SK-N-SH (cell line): Measurements from ENCODE around the gene ACTN4. TPM values are rescaled to one million over a fixed set of nuclear protein-coding genes. Genes with fewer than 3 reads are reported as not detected.

ENCODE experiments used
- CTCF ChIA-PET: fragments of 300-600, 350-600 bp; formaldehyde crosslinking; extraction: SDS; loops from one replicate; lab custom pipeline; 2021; lab: Yijun Ruan, JAX
- POLR2A ChIA-PET: fragments of 350-600 bp; sonication (Branson Sonifier 250); formaldehyde crosslinking; extraction: SDS; loops from one replicate; lab custom pipeline; 2020; ENCODE audit warnings: antibody characterized with exemption, inconsistent platforms; lab: Yijun Ruan, JAX
- DNase-seq: peaks from one replicate; pipeline ENCODE4 v3.0.0; 2012
- H2AFZ ChIP-seq: fragments of 200-600 bp; sonication (generic); 2 replicates; pipeline ENCODE4 v1.8.1; 2016; ENCODE audit warnings: antibody characterized with exemption, mild to moderate bottlenecking, low read depth
- H3F3A ChIP-seq: fragments of 200-600 bp; sonication (generic); replicated peaks from 2 replicates; pipeline ENCODE3; 2016; ENCODE audit warnings: antibody characterized with exemption, mild to moderate bottlenecking; ENCODE audit not compliant: insufficient read depth
- H3K27ac ChIP-seq, 2 experiments: fragments of 200-500 bp in 1 of 2; fragments of 200-600 bp in 1 of 2; sonication (Bioruptor generic) in 1 of 2; sonication (generic), shearing (Covaris generic) in 1 of 2; 2 replicates each; pipeline versions ENCODE4 v1.5.1 to v1.6.1; 2014 to 2016; ENCODE audit warnings: low read depth in 2 of 2, inconsistent platforms in 1 of 2, low read length in 1 of 2, mild to moderate bottlenecking in 1 of 2, mixed read lengths in 1 of 2
- H3K27me3 ChIP-seq: fragments of 200-600 bp; sonication (generic), shearing (Covaris generic); 2 replicates; pipeline ENCODE4 v1.6.1; 2016; ENCODE audit warnings: mixed run types; ENCODE audit not compliant: insufficient read depth
- H3K36me3 ChIP-seq, 2 experiments: fragments of 200-500 bp in 1 of 2; fragments of 200-600 bp in 1 of 2; sonication (Bioruptor generic) in 1 of 2; sonication (generic) in 1 of 2; replicated peaks in 1 of 2; 2 replicates each; pipeline versions ENCODE3 to v1.5.1; 2014 to 2016; ENCODE audit warnings: low read length in 1 of 2, mild to moderate bottlenecking in 1 of 2; ENCODE audit not compliant: insufficient read depth in 2 of 2, control insufficient read depth in 1 of 2
- H3K4me1 ChIP-seq, 2 experiments: fragments of 200-500 bp in 1 of 2; fragments of 200-600 bp in 1 of 2; sonication (Bioruptor generic) in 1 of 2; sonication (generic), shearing (Covaris generic) in 1 of 2; 2 replicates each; pipeline versions ENCODE4 v1.5.1 to v1.6.1; 2014 to 2016; ENCODE audit warnings: low read depth in 1 of 2, low read length in 1 of 2, mixed run types in 1 of 2; ENCODE audit not compliant: insufficient read depth in 2 of 2, control insufficient read depth in 1 of 2
- H3K4me2 ChIP-seq: fragments of 200-600 bp; sonication (generic), shearing (Covaris generic); 2 replicates; pipeline ENCODE4 v1.6.1; 2017; ENCODE audit warnings: mixed run types
- H3K4me3 ChIP-seq, 2 experiments: fragments of 200-500 bp in 1 of 2; fragments of 200-600 bp in 1 of 2; sonication (Bioruptor generic) in 1 of 2; sonication (generic), shearing (Covaris generic) in 1 of 2; 2 replicates each; pipeline versions ENCODE4 v1.5.1 to v1.8.1; 2014 to 2016; ENCODE audit warnings: low read depth in 2 of 2, inconsistent platforms in 1 of 2, low read length in 1 of 2, mild to moderate bottlenecking in 1 of 2, mixed read lengths in 1 of 2, moderate library complexity in 1 of 2
- H3K79me2 ChIP-seq: fragments of 200-600 bp; sonication (generic); 2 replicates; pipeline ENCODE4 v1.8.1; 2017; ENCODE audit warnings: mild to moderate bottlenecking; ENCODE audit not compliant: insufficient read depth
- H3K9ac ChIP-seq: fragments of 200-600 bp; sonication (generic); 2 replicates; pipeline ENCODE4 v1.6.1; 2017; ENCODE audit warnings: mixed run types
- H3K9me2 ChIP-seq: fragments of 200-600 bp; sonication (generic); 2 replicates; pipeline ENCODE4 v1.6.1; 2017; ENCODE audit warnings: mixed run types
- H3K9me3 ChIP-seq: fragments of 200-600 bp; sonication (generic); 2 replicates; pipeline ENCODE4 v1.6.1; 2017; ENCODE audit warnings: mixed run types, mild to moderate bottlenecking, moderate library complexity
- H4K20me1 ChIP-seq: fragments of 200-600 bp; sonication (generic); 2 replicates; pipeline ENCODE4 v1.6.1; 2017; ENCODE audit warnings: mild to moderate bottlenecking, mixed run types; ENCODE audit not compliant: insufficient read depth
- CTCF ChIP-seq: fragments of 200-600 bp; sonication (generic); IDR thresholded peaks from 2 replicates; pipeline ENCODE4 v1.6.1; 2017; ENCODE audit warnings: antibody characterized with exemption, mild to moderate bottlenecking, moderate library complexity
- FOSL2 ChIP-seq: IDR thresholded peaks from 2 replicates; pipeline ENCODE4 v1.4.0; 2012; ENCODE audit warnings: low read depth, mild to moderate bottlenecking, moderate library complexity, borderline replicate concordance
- FOXJ3 ChIP-seq: sonication (generic); formaldehyde crosslinking; IDR thresholded peaks from 2 replicates; pipeline ENCODE4 v1.5.1; 2020; ENCODE audit warnings: mild to moderate bottlenecking, missing genetic modification reagents
- GABPA ChIP-seq: IDR thresholded peaks from 2 replicates; pipeline ENCODE4 v1.4.0; 2012; ENCODE audit warnings: low read depth, mild to moderate bottlenecking
- GATA2 ChIP-seq: sonication (generic); formaldehyde crosslinking; IDR thresholded peaks from 2 replicates; pipeline ENCODE4 v1.5.0; 2020; ENCODE audit warnings: mild to moderate bottlenecking, missing genetic modification reagents
- JUND ChIP-seq: IDR thresholded peaks from 2 replicates; pipeline ENCODE4 v1.4.0; 2012
- MAX ChIP-seq: IDR thresholded peaks from 2 replicates; pipeline ENCODE4 v1.4.0; 2012; ENCODE audit warnings: low read depth
- MEF2A ChIP-seq: IDR thresholded peaks from 2 replicates; pipeline ENCODE4 v1.4.0; 2012; ENCODE audit warnings: low read depth, borderline replicate concordance
- MXI1 ChIP-seq: IDR thresholded peaks from 2 replicates; pipeline ENCODE4 v1.6.1; 2012; ENCODE audit warnings: mild to moderate bottlenecking, low read depth, low read length, improper control_type of control experiment
- NRF1 ChIP-seq: IDR thresholded peaks from 2 replicates; pipeline ENCODE4 v1.6.1; 2012; ENCODE audit warnings: low read depth, mild to moderate bottlenecking, low read length
- PBX3 ChIP-seq: IDR thresholded peaks from 2 replicates; pipeline ENCODE4; 2012
- POLR2AphosphoS5 ChIP-seq: IDR thresholded peaks from 2 replicates; pipeline ENCODE4 v1.6.1; 2012; ENCODE audit warnings: low read depth, low read length
- RAD21 ChIP-seq: IDR thresholded peaks from 2 replicates; pipeline ENCODE4 v1.6.1; 2012; ENCODE audit warnings: mild to moderate bottlenecking, low read length
- REST ChIP-seq: IDR thresholded peaks from 2 replicates; pipeline ENCODE4 v1.6.1; 2012; ENCODE audit warnings: mild to moderate bottlenecking, low read depth, low read length, moderate library complexity
- RFX5 ChIP-seq: IDR thresholded peaks from 2 replicates; pipeline ENCODE4 v1.6.1; 2012; ENCODE audit warnings: mild to moderate bottlenecking, improper control_type of control experiment, low read length
- RXRA ChIP-seq: IDR thresholded peaks from 2 replicates; pipeline ENCODE4 v1.4.0; 2012; ENCODE audit warnings: low read depth, mild to moderate bottlenecking, borderline replicate concordance
- SIN3A ChIP-seq: IDR thresholded peaks from 2 replicates; pipeline ENCODE4 v1.6.1; 2012; ENCODE audit warnings: low read depth, mild to moderate bottlenecking, low read length, moderate library complexity, borderline replicate concordance
- TAF1 ChIP-seq: IDR thresholded peaks from 2 replicates; pipeline ENCODE4 v1.6.1; 2012; ENCODE audit warnings: low read depth, mild to moderate bottlenecking, low read length, moderate library complexity, borderline replicate concordance
- TCF12 ChIP-seq: IDR thresholded peaks from 2 replicates; pipeline ENCODE4 v1.4.0; 2012
- USF1 ChIP-seq: IDR thresholded peaks from 2 replicates; pipeline ENCODE4 v1.4.0; 2012; ENCODE audit warnings: low read depth, borderline replicate concordance
- USF2 ChIP-seq: fragments of 150-350 bp; IDR thresholded peaks from 2 replicates; pipeline ENCODE4 v1.6.1; 2017; ENCODE audit warnings: antibody characterized with exemption, low read length, low read depth, borderline replicate concordance
- ZBTB33 ChIP-seq: IDR thresholded peaks from 2 replicates; pipeline ENCODE4 v1.4.0; 2012; ENCODE audit warnings: low read depth, borderline replicate concordance
- WGBS: methylation state at CpG from one replicate; pipeline ENCODE4 v1.1.6; 2017; ENCODE audit warnings: low lambda C conversion rate; 5-methylcytosine and 5-hydroxymethylcytosine counted together
- polyA plus RNA-seq, 3 experiments: library from polyadenylated mRNA; depleted of rRNA; stranded (reverse); fragments of >200 nt; gene quantifications; 2 replicates each; pipeline ENCODE4 v1.2.3, GENCODE V29; 2012

The ACTN4 gene
- polyA plus RNA-seq, 1 of the 3 experiments (the other 2 are of a cell fraction): 598 TPM

- TF ChIP-seq USF2 (no peak), REST (no peak), PBX3 (no peak)
These were observed 61.1 kb downstream of the ACTN4 start (continued) for GRCh38 chr19:38708413-38709024.

- no peak for DNase-seq
- peaks cover 0 to 6% of the 10 kb centered on the region in 2 experiments; a peak in 2 of 4 replicates for H3K4me1 ChIP-seq
- H4K20me1 ChIP-seq: peaks cover 16% of the 10 kb centered on the region; the same call in 1 of the 2 replicates
- no peaks in the 10 kb centered on the region for H3K9me2 ChIP-seq
- ChIA-PET CTCF (interaction anchor here (1.3 to 1.6 kb wide), 2 partner anchors 10 to 75 kb away, joined by 3 to 4 read pairs; no protein-coding TSS in a partner anchor), POLR2A (no interaction called here)
- no peak overlapping the region for H3K4me2 ChIP-seq
- no peak overlapping the region; a peak in 2 of 4 replicates for H3K27ac ChIP-seq
- 96% methylated on average over 10 of the region's 10 CpGs for WGBS
- no peak overlapping the region for H3K4me3 ChIP-seq
- H3K36me3 ChIP-seq: peaks cover 51 to 94% of the 10 kb centered on the region in 2 experiments
- no peak overlapping the region for H3K9ac ChIP-seq
- peaks cover 6% of the 10 kb centered on the region for H3F3A ChIP-seq
- peaks cover 87% of the 10 kb centered on the region for H3K79me2 ChIP-seq
- no peaks in the 10 kb centered on the region for H3K9me3 ChIP-seq
- H3K27me3 ChIP-seq: no peaks in the 10 kb centered on the region
- no peak overlapping the region for H2AFZ ChIP-seq
- no peak for TF ChIP-seq MAX
- no peak for TF ChIP-seq GABPA
- TF ChIP-seq FOSL2: no peak
- no peak for TF ChIP-seq NRF1
- TF ChIP-seq JUND: no peak
- no peak for TF ChIP-seq FOXJ3
- TF ChIP-seq TAF1: no peak
- no peak for TF ChIP-seq RFX5
- no peak for TF ChIP-seq RAD21
- TF ChIP-seq MEF2A: no peak
- TF ChIP-seq POLR2AphosphoS5: no peak
- no peak for TF ChIP-seq ZBTB33
- no peak for TF ChIP-seq MXI1
- no peak for TF ChIP-seq SIN3A
- no peak for TF ChIP-seq USF1
- TF ChIP-seq RXRA: no peak
- no peak for TF ChIP-seq GATA2 (CRISPR knock-in tag)
- no peak for TF ChIP-seq CTCF
- TF ChIP-seq TCF12: no peak
These were observed 61.7 kb downstream of the ACTN4 start for GRCh38 chr19:38709119-38709518.
